T-cell (primary cell): ENCODE measurements around the gene KIN. TPM values are rescaled to one million over a fixed set of nuclear protein-coding genes. Genes with fewer than 3 reads are reported as not detected.
"Not testable (repeated sequence)": the region's sequence is repeated elsewhere in the genome, so short reads cannot be mapped to it uniquely, and the experiment has no call there.

Experiments used
- ATAC-seq, 4 experiments: fragments of 200-7000 bp in 3 of 4; fragments of 150-1000 bp in 1 of 4; cut with Tn5 transposase; replicated peaks in 1 of 4; 1 replicate in 3 of 4; 2 replicates in 1 of 4; pipeline ENCODE4 v1.10.0; 2021; ENCODE audit warnings: moderate library complexity in 3 of 4, mild to moderate bottlenecking in 2 of 4, moderate number of reproducible peaks in 1 of 4
- CTCF ChIA-PET, 2 donors: fragments of 300-600 bp; sonication (Branson Sonifier 250); formaldehyde crosslinking; loops; one replicate each; lab custom pipeline; 2022; ENCODE audit warnings: antibody characterized with exemption in 2 of 2; lab: Charles Lee
- POLR2A ChIA-PET, 2 donors: fragments of 300-600 bp; sonication (Branson Sonifier 250); formaldehyde crosslinking; loops; one replicate each; lab custom pipeline; 2022; ENCODE audit warnings: antibody characterized with exemption in 2 of 2; lab: Charles Lee
- DNase-seq, 35 experiments: peaks; one replicate each; pipeline versions ENCODE4 v3.0.0 to v3.0.0-alpha.2; 2013 to 2023
- H3K27ac ChIP-seq: one replicate; pipeline ENCODE4 v1.5.1; 2013; ENCODE audit warnings: low read length
- H3K27me3 ChIP-seq, 2 experiments: replicated peaks in 1 of 2; 1 replicate in 1 of 2; 2 replicates in 1 of 2; pipeline versions ENCODE4 v1.6.1 to v1.7.0; 2013; ENCODE audit warnings: low read length in 1 of 2, mixed read lengths in 1 of 2; ENCODE audit not compliant: control insufficient read depth in 2 of 2, insufficient read depth in 2 of 2; ENCODE audit errors: extremely low read depth in 1 of 2
- H3K36me3 ChIP-seq, 2 donors: 1 replicate in 1 of 2; 2 replicates in 1 of 2; pipeline versions ENCODE4 v1.6.1 to v1.7.0; 2013; ENCODE audit warnings: low read length in 1 of 2; ENCODE audit not compliant: control insufficient read depth in 2 of 2, insufficient read depth in 1 of 2; ENCODE audit errors: extremely low read depth in 1 of 2
- H3K4me1 ChIP-seq, 2 experiments: 1 replicate in 1 of 2; 2 replicates in 1 of 2; pipeline versions ENCODE4 v1.6.1 to v1.7.0; 2013; ENCODE audit warnings: low read length in 2 of 2, mixed read lengths in 1 of 2; ENCODE audit not compliant: insufficient read depth in 2 of 2, control insufficient read depth in 1 of 2; ENCODE audit errors: extremely low read depth in 1 of 2
- H3K4me3 ChIP-seq, 2 donors: 1 replicate in 1 of 2; 2 replicates in 1 of 2; pipeline versions ENCODE4 v1.5.1 to v1.7.0; 2013; ENCODE audit warnings: mild to moderate bottlenecking in 2 of 2, low read length in 1 of 2, moderate library complexity in 1 of 2; ENCODE audit not compliant: control insufficient read depth in 1 of 2; ENCODE audit errors: extremely low read depth in 1 of 2
- H3K9me3 ChIP-seq: 2 replicates; pipeline ENCODE4 v1.7.0; 2013
- H3K27ac Mint-ChIP-seq, 2 donors: one replicate each; pipeline ENCODE4 v1.8.0; 2020 to 2021; ENCODE audit warnings: mild to moderate bottlenecking in 2 of 2, mixed read lengths in 2 of 2
- H3K27me3 Mint-ChIP-seq, 2 donors: one replicate each; pipeline ENCODE4 v1.8.0; 2021 to 2022; ENCODE audit warnings: mixed read lengths in 2 of 2
- H3K36me3 Mint-ChIP-seq: one replicate; pipeline ENCODE4 v1.8.0; 2021; ENCODE audit warnings: mixed read lengths
- H3K4me1 Mint-ChIP-seq, 3 donors: one replicate each; pipeline ENCODE4 v1.8.0; 2020 to 2022; ENCODE audit warnings: mixed read lengths in 3 of 3, mild to moderate bottlenecking in 1 of 3
- H3K4me3 Mint-ChIP-seq, 3 donors: one replicate each; pipeline ENCODE4 v1.8.0; 2020 to 2022; ENCODE audit warnings: mild to moderate bottlenecking in 3 of 3, mixed read lengths in 3 of 3, moderate library complexity in 3 of 3
- H3K9me3 Mint-ChIP-seq, 3 donors: one replicate each; pipeline ENCODE4 v1.8.0; 2020 to 2022; ENCODE audit warnings: mixed read lengths in 3 of 3
- WGBS: methylation state at CpG from one replicate; pipeline ENCODE4 v1.1.5; 2013; ENCODE audit warnings: missing lambda C conversion rate; ENCODE audit not compliant: insufficient coverage; 5-methylcytosine and 5-hydroxymethylcytosine counted together
- total RNA-seq, 35 experiments: library from RNA in 6 of 35; stranded (reverse) in 6 of 35; fragments of 120-200 nt in 1 of 35; gene quantifications; one replicate each; pipeline versions ENCODE4 v1.2.1 to v1.2.4 and lab custom pipeline; 2013 to 2026

KIN gene
- total RNA-seq, 5 donors from 2014 or later (not counting 1 experiment from before 2014, with no cell fraction given): 7.1 to 13.3 (median 10.0) TPM

DNA sequence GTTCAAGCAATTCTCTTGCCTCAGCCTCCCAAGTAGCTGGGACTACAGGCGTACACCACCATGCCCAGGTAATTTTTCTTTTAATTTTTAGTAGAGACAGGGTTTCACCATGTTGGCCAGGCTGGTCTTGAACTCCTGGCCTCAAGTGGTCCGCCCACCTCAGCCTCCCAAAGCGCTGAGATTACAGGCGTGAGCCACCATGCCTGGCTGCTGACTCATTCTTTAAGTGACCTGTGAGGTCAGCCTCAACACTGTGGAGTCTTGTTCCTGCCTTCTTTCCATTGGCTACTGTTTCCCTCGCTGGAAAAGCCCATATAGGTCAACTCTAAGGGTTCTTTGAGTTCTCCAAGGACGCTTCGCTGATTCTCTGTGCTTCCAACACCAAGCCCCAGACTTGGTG is 39.2 kb downstream of the KIN start:
- H3K27ac Mint-ChIP-seq, ATAC-seq: not testable (repeated sequence)

DNA sequence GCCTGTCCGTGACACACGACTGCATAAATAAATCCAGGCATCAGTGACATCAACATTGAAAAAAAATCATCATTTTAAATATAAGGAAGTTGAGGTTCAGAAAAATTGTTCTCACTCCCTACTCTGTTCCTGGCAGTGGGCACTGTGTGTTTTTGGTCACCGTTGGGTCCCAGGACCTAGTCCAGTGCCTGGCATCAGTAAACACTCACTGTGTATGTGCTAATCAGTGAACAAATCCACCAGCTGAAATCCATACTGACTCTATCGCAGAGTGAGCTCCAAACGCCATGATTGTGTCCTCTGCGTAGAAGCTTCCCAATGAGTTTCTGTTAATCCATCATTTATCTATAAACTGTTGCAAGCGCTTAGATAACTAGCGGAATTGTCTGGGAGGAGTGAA is 43.5 kb downstream of the KIN start:
- H3K9me3 Mint-ChIP-seq: no peaks in the 10 kb centered on the region
- H3K4me3 Mint-ChIP-seq: no peak overlapping the region
- Histone ChIP-seq H3K9me3 (no peaks in the 10 kb centered on the region), H3K4me1 (no peaks in the 10 kb centered on the region), H3K4me3 (no peak overlapping the region), H3K27me3 (no peaks in the 10 kb centered on the region), H3K27ac (no peak overlapping the region), H3K36me3 (peaks cover 0 to 2% of the 10 kb centered on the region in 2 donors)
- no peaks in the 10 kb centered on the region for H3K36me3 Mint-ChIP-seq
- H3K4me1 Mint-ChIP-seq: no peaks in the 10 kb centered on the region
- DNase-seq: no peak
- no peak overlapping the region for H3K27ac Mint-ChIP-seq
- 60% methylated on average over 1 of the region's 8 CpGs for WGBS
- no peak for ATAC-seq
- no peaks in the 10 kb centered on the region for H3K27me3 Mint-ChIP-seq
- ChIA-PET CTCF (no interaction called here), POLR2A (no interaction called here)

More for the DNA sequence above, 39.2 kb downstream of the KIN start:
- H3K9me3 Mint-ChIP-seq, POLR2A ChIA-PET, H3K27me3 ChIP-seq, H3K9me3 ChIP-seq, H3K27me3 Mint-ChIP-seq, DNase-seq, H3K4me1 Mint-ChIP-seq, H3K27ac ChIP-seq, H3K4me1 ChIP-seq, CTCF ChIA-PET, H3K4me3 Mint-ChIP-seq, H3K4me3 ChIP-seq: not testable (repeated sequence)
- peaks cover 4 to 22% of the 10 kb centered on the region in 2 donors for H3K36me3 ChIP-seq
- peaks cover 24% of the 10 kb centered on the region for H3K36me3 Mint-ChIP-seq
- WGBS: 69% methylated on average over 4 of the region's 7 CpGs

DNA sequence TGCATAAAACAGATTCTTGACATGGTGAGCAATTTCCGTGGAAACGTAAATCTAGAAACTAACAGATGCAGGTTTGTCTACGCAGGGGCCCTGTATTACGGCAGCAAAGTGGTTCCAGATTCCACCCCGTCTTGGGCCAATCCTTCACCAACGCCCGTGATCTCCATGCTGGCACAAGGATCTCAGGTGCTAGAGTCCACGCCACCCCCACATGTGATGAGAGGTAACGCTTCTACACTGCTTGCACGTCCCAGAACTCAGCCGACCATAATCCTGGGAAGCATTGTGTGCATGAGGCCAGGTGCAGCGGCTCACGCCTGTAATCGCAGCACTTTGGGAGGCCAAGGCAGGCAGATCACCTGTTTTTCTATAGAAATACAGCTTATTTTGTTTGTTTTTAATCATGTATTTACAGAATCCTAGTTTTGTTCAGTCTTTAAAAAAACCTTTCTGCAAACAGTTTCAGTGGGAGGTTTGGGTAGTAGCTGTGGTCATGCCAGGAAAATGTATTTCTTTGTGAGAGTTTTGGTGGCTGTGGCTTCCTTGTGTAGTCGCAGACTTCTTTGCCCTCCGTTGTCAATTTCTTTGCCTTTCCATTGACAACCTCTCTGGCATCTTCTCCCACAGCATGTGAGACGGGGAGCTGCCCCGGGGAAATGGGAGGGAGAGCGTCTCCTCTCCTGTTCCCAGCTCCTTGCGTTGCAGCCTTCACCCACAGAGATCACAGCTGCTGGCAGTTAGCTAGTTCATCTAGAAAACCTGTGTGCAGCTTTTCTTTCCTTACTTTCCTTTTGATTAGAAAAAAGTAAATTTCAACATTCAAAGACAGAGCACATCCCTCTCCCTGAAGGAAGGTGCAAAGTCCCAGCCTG is 49.0 kb downstream of the KIN start:
- no peaks in the 10 kb centered on the region for H3K4me1 ChIP-seq
- H3K9me3 ChIP-seq: no peaks in the 10 kb centered on the region
- ChIA-PET CTCF (no interaction called here), POLR2A (interaction anchor here in 1 of 2 donors (0.5 kb wide), 1 partner anchor 1293 kb away, joined by 7 read pairs; no protein-coding TSS in a partner anchor)
- H3K27me3 ChIP-seq: peaks cover 0 to 11% of the 10 kb centered on the region in 2 experiments
- H3K4me3 ChIP-seq: no peak overlapping the region
- WGBS: 91% methylated on average over 15 of the region's 20 CpGs
- no peak overlapping the region for H3K27ac ChIP-seq
- no peak overlapping the region for H3K27ac Mint-ChIP-seq
- H3K36me3 Mint-ChIP-seq: no peaks in the 10 kb centered on the region
- no peak overlapping the region for H3K4me3 Mint-ChIP-seq
- DNase-seq (no peak), ATAC-seq (no peak)
- H3K27me3 Mint-ChIP-seq: peaks cover 0 to 4% of the 10 kb centered on the region in 2 donors
- H3K9me3 Mint-ChIP-seq: no peaks in the 10 kb centered on the region
- no peaks in the 10 kb centered on the region for H3K36me3 ChIP-seq
- no peaks in the 10 kb centered on the region for H3K4me1 Mint-ChIP-seq

DNA sequence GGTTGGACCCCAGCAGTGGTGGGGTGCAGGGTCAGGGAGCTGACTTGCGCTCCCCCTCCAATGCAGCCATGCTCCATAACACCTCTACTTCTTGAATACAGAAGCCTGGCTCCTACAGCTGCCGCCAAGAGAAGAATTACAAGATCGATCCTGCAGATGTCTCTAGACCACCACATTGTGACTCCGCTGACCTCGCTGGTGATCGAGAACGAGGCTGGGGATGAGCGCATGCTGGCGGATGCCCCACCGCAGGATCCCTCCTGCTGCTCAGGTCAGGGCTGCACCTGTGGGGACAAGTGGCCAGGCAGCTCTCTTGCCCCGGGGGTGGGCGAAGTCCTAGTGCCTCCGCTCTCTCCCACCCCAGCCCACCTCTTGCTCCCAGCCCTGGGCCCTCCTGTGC is 53.0 kb downstream of the KIN start:
- no peaks in the 10 kb centered on the region for H3K9me3 ChIP-seq
- ChIA-PET POLR2A (no interaction called here), CTCF (no interaction called here)
- WGBS: 91% methylated on average over 8 of the region's 13 CpGs
- no peak overlapping the region for H3K27ac ChIP-seq
- Mint-ChIP-seq H3K9me3 (no peaks in the 10 kb centered on the region), H3K27me3 (peaks cover 8 to 20% of the 10 kb centered on the region in 2 donors), H3K36me3 (no peaks in the 10 kb centered on the region), H3K27ac (no peak overlapping the region), H3K4me1 (no peaks in the 10 kb centered on the region), H3K4me3 (no peak overlapping the region)
- ATAC-seq (no peak), DNase-seq (no peak)
- no peak overlapping the region for H3K4me3 ChIP-seq
- peaks cover 0 to 17% of the 10 kb centered on the region in 2 experiments for H3K27me3 ChIP-seq
- no peaks in the 10 kb centered on the region for H3K4me1 ChIP-seq
- no peaks in the 10 kb centered on the region for H3K36me3 ChIP-seq

DNA sequence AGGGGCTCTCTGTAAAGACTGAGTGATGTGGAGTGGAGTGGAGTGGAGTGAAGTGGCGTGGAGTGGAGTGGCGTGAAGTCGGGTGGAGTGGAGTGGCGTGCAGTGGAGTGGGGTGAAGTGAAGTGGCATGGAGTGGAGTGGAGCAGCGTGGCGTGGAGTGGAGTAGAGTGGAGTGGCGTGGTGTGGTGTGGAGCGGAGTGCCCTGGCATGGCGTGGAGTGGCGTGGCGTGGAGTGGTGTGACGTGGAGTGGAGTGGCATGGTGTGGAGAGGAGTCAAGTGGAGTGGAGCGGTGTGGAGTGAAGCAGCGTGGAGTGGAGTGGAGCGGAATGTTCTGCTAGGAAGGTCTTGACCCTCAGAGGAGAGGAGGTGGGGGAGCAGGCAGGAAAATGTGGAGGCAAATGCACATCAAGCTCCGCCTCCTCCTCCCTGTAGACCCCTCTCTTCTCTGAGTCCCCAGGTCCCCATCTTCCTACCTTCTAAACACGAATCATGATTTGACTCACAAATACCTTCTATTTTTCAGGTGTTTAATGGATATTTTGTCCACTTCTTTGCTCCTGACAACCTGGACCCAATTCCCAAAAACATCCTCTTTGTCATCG is 64.8 kb downstream of the KIN start:
- no peak overlapping the region for H3K27ac Mint-ChIP-seq
- no peaks in the 10 kb centered on the region for H3K9me3 Mint-ChIP-seq
- peaks cover 6 to 13% of the 10 kb centered on the region in 2 donors for H3K27me3 Mint-ChIP-seq
- H3K4me1 Mint-ChIP-seq: no peaks in the 10 kb centered on the region
- ChIA-PET CTCF (no interaction called here), POLR2A (no interaction called here)
- H3K4me3 ChIP-seq: no peak overlapping the region
- DNase-seq (no peak), ATAC-seq (no peak)
- no peaks in the 10 kb centered on the region for H3K9me3 ChIP-seq
- H3K27ac ChIP-seq: no peak overlapping the region
- H3K4me3 Mint-ChIP-seq: no peak overlapping the region
- H3K27me3 ChIP-seq: peaks cover 0 to 14% of the 10 kb centered on the region in 2 experiments
- H3K4me1 ChIP-seq: no peaks in the 10 kb centered on the region
- no peaks in the 10 kb centered on the region for H3K36me3 Mint-ChIP-seq
- WGBS: 87% methylated on average over 12 of the region's 18 CpGs
- no peaks in the 10 kb centered on the region for H3K36me3 ChIP-seq

DNA sequence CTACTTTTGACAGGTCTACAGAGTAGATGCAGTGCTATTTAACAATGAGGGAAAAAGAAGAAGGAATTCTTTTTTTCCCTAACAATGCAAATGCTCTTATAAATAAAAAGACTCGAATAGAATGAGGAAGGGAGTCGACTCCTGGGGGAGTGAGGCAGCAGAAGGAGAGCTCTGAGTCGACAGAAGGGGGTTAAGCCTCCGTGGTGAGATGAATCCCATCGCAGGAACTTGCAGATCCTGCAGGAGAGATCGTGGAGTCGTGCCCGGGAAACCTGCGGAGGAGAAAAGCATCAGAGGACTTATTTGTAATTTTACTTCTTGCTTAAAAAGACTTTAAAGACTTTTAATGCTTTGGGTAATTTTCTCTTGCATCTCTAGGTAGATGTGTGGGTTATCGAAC is 67.3 kb downstream of the KIN start:
- Histone ChIP-seq H3K36me3 (no peaks in the 10 kb centered on the region), H3K9me3 (no peaks in the 10 kb centered on the region), H3K4me3 (no peak overlapping the region), H3K27ac (no peak overlapping the region), H3K27me3 (peaks cover 0 to 20% of the 10 kb centered on the region in 2 experiments), H3K4me1 (no peaks in the 10 kb centered on the region)
- ChIA-PET POLR2A (no interaction called here), CTCF (interaction anchor here in 1 of 2 donors (0.6 kb wide), 1 partner anchor 310 kb away, joined by 5 read pairs; the partner anchor contains the start of gene SFMBT2)
- Mint-ChIP-seq H3K36me3 (no peaks in the 10 kb centered on the region), H3K27ac (no peak overlapping the region), H3K27me3 (peaks cover 6 to 24% of the 10 kb centered on the region in 2 donors), H3K9me3 (no peaks in the 10 kb centered on the region), H3K4me1 (no peaks in the 10 kb centered on the region), H3K4me3 (no peak overlapping the region)
- no peak for ATAC-seq
- WGBS: 74% methylated on average over 5 of the region's 10 CpGs
- no peak for DNase-seq
